HT1080 (cell line): ENCODE measurements around the gene MRPS22. TPM values are rescaled to one million over a fixed set of nuclear protein-coding genes. Genes with fewer than 3 reads are reported as not detected.
A peak's percentile ranks its signal among the peaks of the same experiment; 100 is the strongest.

Source experiments
- DNase-seq: peaks from one replicate; pipeline ENCODE4 v3.0.0-alpha.2; 2015; ENCODE audit warnings: low read depth
- polyA plus RNA-seq, 2 experiments: library from polyadenylated mRNA; depleted of rRNA; stranded (reverse); fragments of >200 nt; gene quantifications; 2 replicates each; pipeline ENCODE4 v1.2.3, GENCODE V29; 2015
- total RNA-seq: library from RNA; depleted of rRNA; stranded (reverse); fragments of >200 nt; shearing (Covaris generic); gene quantifications from 2 replicates; pipeline ENCODE4 v1.2.3, GENCODE V29; 2014; rRNA removed

The MRPS22 gene
- total RNA-seq = 176 and 200 TPM in 2 replicates
- polyA plus RNA-seq (2015; cell fraction: cytosol; rRNA removed) = 131 and 153 TPM in 2 replicates
- 158 and 163 TPM in 2 replicates for polyA plus RNA-seq (2015; cell fraction: nucleus; rRNA removed)

DNA sequence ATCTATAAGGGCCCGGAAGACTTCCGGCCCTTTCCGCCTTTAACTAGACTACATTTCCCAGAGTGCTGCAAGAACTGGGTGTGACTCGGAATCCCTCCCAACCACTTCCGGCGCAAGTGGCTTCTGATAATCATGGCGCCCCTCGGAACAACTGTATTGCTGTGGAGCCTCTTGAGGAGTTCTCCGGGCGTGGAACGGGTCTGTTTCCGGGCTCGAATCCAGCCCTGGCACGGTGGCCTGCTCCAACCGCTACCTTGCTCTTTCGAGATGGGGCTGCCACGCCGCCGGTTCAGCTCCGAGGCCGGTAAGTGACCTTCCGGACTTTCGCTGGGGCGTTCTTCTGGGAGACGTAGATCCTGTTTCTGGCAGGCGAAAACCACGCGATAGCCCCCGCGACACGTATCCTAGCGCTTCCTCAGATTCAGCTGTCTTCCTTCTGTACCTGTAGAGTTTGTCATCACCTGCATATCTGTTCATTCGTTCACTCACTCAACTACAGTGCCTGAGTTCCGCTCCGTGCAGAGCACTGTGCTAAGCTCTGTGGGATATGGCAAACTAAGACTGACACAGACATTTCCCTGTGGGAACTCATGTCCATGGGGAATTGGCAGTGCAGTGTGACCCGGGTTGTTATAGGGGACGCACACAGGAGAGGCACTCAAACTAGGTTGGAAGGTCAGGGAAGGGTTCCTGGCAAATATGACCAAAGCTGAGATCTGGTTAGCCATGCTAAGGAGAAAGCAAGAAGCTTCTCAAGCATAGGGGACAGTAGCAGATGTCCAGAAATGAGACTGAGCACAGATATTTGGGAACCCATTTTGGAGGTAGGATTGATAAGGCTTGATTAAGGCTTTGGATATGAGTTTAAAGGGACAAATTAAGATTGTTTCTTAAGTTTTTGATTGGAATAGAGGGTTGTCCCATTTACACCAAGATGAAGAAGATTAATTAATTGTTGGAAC lies at the start of gene MRPS22:
Gene MRPS22, plus strand, starts transcription at position 126 of the 962 bp plus-strand sequence. Its CDS starts 7 bp downstream, at position 133.
- peak; percentile 90 for DNase-seq

- no peak for DNase-seq
Measured at GRCh38 chr3:139295040-139295439, 48.8 kb upstream of the MRPS22 start.

DNA sequence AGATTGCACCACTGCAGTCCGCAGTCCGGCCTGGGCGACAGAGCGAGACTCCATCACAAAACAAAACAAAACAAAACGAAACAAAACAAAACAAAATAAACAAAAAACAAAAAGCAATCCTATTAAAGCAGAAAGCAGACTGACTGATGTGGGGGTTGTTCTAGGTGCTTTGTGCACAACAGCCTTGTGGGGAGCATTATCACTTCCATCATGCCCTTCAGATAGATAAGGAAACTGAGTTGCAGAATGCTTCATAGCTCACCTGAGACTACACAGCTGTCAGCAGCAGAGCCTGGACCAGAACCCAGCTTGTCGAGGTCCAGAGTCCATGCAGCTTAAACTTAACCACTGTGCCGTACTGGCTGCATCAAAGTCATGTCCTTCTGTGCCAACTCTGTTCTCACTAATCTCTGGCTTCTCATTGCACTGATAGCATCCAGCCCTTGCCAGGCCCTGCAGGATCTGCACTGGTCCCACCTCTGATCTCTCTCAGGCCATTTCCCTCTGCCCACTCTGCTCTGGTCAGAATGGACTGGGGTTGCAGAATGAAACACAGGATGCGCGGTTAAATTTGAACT lies 47.6 kb upstream of the MRPS22 start:
- DNase-seq = no peak

DNA sequence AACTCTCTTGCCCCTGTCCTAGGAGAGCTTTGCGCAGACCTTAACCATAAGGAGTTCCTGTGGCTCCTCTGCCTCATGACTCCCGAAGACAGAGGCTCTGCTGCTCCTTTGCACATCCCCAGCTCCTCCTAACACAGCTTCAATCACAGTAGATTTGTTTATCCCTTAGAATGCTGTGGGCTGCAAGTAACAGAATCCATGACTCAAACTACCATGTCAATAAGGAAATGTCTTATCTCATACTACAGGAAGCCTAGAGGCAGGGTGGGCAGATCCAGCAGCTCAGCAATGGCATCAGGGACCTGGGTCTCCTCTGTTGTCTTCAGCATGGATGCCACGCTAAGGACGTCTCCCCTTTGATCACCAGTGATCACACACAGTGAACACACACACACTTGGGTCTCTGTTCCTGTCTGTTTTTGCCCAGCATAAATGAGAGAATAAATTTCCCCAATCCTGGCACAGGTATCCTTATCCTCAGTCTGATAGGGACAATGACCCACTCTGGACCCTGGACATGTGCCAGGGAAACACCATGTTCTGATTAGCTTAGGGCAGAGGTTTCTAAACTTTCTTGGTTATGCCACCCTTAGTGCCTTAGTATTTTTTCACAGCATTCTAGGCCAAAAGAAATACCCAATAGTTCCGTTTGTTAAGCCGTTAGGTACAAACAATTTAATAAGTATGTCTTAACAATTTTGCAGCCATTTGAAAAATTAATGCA lies 46.1 kb upstream of the MRPS22 start:
- DNase-seq = no peak

GRCh38 chr3:139299261-139300132 lies 44.3 kb upstream of the MRPS22 start:
- peak; percentile 92 for DNase-seq

GRCh38 chr3:139300416-139300815 lies 43.4 kb upstream of the MRPS22 start:
- no peak for DNase-seq

DNA sequence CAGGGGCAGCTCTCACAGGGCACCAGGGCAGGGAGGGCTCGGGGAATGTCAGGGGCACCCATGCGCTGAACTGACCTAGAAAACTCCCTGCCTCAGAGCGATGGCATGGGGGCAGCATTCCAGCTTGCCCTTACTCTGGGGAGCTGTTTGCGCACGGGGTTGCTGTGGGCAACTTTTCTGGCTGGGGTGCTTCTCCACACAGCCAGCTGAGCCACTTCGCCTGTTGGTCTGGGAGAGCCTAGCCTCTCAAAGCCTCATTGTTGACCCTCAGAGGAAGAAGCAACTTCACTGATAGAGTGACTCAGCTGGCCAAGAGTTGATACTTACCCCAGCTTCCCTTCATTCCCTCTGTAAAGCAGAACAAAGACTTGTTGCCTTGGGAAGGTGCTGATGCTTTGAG lies 42.6 kb upstream of the MRPS22 start:
- DNase-seq = peak; percentile 74

- DNase-seq = no peak
Measured at GRCh38 chr3:139301654-139302053, 42.2 kb upstream of the MRPS22 start.

- peak; percentile 99 for DNase-seq
Measured at GRCh38 chr3:139302084-139302800, 41.6 kb upstream of the MRPS22 start.

DNA sequence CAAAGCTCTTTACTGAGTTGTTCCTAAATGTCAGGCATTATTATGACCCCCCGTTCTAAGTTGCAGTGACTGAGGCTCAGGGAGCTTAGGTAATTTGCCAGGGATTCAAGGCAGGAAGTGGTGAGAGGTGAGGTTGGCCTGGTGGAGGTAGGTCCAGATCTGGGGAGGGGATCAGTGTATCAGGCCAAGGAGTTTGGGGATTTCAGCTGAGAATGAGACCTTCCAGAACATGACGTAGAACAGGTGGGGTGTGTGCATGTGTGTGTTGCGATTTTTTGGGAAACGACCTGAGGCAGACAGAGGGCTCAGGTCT lies 41.1 kb upstream of the MRPS22 start:
- no peak for DNase-seq

DNA sequence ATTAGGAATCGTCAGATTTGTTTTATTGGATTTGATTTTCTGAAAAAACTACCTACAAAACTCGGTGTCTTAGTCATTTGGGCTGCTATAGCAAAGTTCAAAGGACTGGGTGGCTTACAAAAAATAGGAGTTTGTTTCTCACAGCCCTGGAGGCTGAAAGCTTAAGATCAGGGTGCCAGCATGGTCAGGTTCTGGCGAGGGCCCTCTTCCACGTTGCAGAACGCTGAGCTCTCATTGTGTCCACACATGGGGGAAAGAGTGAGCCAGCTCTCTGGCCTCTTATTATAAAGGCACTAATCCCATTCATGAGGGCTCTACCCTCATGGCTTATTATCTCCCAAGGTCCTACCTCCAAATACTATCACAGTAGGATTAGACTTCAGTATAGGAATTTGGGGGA lies 40.6 kb upstream of the MRPS22 start:
- no peak for DNase-seq

- DNase-seq = no peak
Measured at GRCh38 chr3:139304383-139304782, 39.4 kb upstream of the MRPS22 start.

DNA sequence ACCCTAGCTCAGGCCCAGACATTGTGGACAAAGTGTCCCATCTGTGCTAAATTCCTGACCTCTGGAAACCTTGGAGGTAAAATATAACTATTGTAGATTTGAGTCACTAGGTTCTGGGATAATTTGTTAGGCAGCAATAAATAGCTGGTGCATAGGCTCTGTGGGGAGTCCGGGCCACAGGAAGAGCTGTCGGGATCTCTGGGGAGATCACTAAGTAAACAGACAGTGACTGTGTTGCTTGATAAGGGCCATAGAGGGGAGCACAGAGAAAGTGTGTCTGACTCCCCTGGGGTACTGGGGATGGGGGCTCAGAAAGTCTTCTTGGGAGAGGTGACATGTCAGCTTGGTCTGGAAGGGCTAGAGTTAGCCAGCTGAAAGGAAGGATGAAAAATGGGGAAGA lies 37.7 kb upstream of the MRPS22 start:
- DNase-seq = no peak

DNA sequence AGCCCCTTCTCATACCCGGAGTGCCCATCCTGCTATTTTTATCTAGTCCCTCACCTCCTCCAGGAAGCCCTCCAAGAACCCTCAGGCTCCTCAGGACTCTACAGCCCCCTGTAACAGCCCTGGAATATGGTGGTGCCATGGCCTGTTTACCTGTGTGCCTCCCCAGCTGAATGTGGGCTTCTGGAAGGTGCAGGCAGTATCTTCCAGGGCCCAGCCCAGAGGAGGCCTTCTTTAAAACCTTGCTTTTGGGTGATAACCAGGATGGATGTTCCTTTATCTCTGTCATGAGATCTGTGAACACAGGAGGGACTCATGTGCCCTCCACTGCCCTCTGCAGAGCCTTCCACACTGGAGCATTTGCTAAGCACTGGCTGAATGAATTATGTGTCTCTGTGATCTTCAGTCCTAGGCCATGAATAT lies 36.7 kb upstream of the MRPS22 start:
- no peak for DNase-seq

GRCh38 chr3:139307601-139308555 lies 35.9 kb upstream of the MRPS22 start:
- no peak for DNase-seq

- DNase-seq = no peak
Measured at GRCh38 chr3:139308560-139308959, 35.3 kb upstream of the MRPS22 start.

- peak; percentile 62 for DNase-seq
Measured at GRCh38 chr3:139309061-139309591, 34.7 kb upstream of the MRPS22 start.

DNA sequence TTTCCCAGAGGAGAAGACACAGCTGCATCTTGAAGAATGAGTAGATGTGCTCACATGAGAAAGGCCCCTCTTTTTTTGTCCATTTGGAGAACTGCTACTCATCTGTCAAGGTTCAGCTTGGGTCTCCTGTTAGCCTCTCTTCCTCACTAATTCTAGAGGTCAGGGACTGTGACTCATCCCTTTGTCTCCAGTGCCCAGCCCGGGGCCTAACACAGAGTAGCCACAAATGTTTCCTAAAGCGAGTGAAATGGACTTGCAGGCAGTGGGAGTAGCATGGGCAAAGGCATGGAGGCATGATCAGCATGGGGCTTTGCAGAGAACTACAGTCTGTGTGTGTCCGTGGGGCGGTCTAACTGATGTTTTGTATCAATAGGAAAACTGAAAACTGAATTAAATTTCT lies 33.9 kb upstream of the MRPS22 start:
- peak; percentile 83 for DNase-seq

- DNase-seq = peak; percentile 94
Measured at GRCh38 chr3:139310474-139310933, 33.3 kb upstream of the MRPS22 start.
